Activated CD4-positive, CD25-positive, alpha-beta regulatory T cell treated with anti-CD3 and anti-CD28 coated beads, Interleukin-2, amount 50 U/mL, for 72 hours (primary cell): ENCODE data around the gene ARL17B.
"Not testable (repeated sequence)": the region's sequence is repeated elsewhere in the genome, so short reads cannot be mapped to it uniquely, and the experiment has no call there.

Experiments used
- DNase-seq: peaks from one replicate; pipeline ENCODE4 v3.0.0; 2021

ARL17B gene

DNA sequence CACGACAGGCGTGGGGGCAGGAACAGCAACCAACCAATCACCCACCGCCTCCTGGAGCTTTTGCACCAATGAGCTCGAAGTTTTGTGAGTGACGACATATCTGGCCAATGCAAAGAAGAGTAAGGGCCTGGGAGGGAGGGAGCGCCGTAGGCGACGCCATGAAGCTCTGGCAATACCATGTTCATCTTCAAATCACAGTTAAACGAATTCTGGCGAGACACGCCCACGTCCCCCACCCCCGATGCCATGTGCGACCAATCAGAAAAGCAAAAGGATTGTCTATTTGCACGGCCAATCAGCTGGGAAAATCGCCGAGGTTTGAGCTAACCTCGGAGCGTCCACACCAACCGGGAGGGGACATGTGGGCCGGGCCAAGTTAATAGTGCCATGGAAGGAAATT is at the start of gene ARL17B:
Gene ARL17B, minus strand, starts transcription at position 12 of the 400 bp plus-strand sequence. CDS start 3,369 bp downstream, outside the sequence.
- peak; percentile 79 for DNase-seq

GRCh38 chr17:46409864-46410263 is 48.3 kb upstream of the ARL17B start:
- not testable (repeated sequence) for DNase-seq

DNA sequence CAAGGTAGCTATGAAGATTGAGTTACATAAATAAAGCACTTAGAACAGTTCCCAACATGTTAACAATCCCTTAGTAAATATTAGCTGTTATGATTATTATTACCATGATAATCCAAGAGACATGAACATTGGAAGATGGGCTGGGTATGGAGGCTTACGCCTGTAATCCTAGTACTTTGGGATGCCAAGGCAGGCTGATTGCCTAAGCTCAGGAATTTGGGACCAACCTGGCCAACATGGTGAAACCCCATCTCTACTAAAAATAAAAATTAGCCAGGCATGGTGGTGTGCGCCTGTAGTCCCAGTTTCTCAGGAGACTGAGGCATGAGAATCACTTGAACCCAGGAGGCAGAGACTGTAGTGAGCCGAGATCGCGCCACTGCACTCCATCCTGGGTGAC is 45.6 kb upstream of the ARL17B start:
- DNase-seq, result not testable (repeated sequence)

DNA sequence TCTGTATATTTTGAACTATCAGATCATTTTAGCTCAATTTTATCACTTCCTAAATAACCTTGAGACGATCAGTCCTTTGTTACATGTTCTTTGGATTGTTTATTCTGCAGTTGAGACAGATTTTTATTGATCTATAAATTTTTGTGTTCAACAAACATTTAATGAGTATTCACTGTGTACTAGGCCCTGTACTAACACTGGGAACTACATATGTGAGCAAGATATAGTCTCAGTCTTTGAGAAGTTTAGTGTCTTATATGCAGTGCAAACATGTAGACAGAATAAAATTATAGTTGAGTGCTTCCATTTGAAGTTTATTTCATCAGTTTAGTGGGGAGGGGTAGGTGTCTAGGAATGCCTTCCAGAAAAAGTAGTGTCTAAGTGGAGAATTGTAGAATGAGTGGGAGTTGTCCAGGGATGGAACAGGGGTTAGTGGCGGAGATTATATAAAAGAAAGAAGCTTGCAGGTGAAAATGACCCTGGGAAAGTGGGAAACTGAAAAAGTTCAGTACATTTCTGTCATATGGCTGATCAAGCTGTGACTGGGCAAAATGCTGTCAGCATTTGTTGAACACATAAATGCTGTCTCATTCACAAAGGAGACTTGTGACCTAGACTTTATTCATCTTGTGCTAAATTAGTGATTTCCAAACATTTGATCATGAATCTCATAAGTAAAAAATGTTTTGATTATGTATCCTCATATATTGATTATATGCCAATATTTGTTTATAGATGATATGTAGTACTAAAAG is 39.6 kb upstream of the ARL17B start:
- not testable (repeated sequence) for DNase-seq

DNA sequence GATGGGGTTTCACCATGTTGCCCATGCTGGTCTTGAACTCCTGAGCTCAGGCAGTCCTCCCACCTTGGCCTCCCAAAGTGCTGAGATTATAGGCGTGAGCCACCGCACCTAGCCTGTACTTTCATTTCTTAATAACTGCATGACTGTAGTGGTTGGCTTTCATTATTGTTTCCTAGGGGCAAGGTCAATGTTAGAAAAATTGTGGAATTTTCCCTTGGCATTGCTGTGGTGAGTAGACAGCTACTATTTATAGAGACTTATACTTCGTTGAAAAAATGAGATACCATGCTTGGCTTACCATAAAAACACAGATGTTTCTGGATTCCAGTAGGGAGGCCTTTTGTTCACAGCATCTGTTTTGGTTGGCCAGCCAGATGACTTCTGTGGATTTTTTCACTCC is 39.0 kb upstream of the ARL17B start:
- DNase-seq, result not testable (repeated sequence)

DNA sequence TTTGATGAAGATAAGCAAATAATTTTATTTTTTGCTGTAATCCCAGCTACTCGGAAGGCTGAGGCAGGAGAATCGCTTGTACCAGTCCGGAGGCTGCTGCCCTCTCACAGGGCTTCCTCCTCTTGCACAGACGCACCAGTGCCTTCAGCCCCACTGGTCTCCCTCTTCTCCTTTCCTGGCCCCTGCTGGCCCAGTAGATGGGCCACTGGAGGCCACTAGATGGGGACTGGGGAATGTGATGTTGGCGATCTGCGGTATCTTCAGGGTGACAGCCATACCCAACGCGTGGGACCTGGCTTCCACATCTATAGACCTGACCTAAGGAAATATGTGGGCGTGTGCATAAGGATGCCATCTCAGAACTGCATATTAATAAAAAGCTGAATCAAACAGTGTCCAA is 38.4 kb upstream of the ARL17B start:
- not testable (repeated sequence) for DNase-seq

GRCh38 chr17:46396292-46396691 is 34.7 kb upstream of the ARL17B start:
- not testable (repeated sequence) for DNase-seq

DNA sequence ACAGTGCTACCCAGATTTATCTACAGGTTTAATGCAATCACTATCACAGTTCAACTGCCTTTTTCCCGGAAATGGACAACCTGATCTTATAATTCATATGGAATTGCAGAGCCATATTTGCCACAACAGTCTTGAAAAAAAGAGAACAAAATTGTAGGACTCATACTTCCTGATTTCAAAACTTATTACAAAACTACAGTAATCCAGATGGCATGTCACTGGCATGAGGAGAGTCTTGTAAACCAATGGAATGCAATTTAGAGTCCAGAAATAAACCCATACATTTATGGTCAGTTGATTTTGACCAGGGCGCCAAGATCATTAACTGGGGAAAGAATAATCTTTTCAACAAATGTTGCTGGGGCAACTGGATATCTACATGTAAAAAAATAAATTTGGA is 32.1 kb upstream of the ARL17B start:
- not testable (repeated sequence) for DNase-seq

- not testable (repeated sequence) for DNase-seq
Measured at GRCh38 chr17:46385491-46385890, 23.9 kb upstream of the ARL17B start.

GRCh38 chr17:46383118-46383517 is 21.6 kb upstream of the ARL17B start:
- DNase-seq, result not testable (repeated sequence)

DNA sequence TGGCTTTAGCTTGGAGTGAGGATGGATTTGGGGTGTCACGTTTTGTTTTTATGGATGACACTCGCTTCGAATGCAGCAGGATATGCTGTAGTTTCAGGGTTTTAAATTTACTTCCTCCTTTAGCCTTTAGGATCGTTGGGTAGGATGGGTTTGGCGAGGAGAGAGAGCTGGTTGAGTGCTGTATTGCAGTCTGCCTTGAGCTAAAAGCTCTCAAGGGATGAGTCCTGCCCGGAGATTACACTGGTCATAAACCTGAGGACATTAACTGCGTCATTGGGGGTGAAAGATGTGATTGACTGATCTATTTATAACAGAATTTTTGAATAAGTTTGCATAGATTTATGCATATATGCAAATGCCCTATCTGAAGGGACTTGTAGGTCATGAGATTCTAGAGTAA is 11.9 kb upstream of the ARL17B start:
- not testable (repeated sequence) for DNase-seq

DNA sequence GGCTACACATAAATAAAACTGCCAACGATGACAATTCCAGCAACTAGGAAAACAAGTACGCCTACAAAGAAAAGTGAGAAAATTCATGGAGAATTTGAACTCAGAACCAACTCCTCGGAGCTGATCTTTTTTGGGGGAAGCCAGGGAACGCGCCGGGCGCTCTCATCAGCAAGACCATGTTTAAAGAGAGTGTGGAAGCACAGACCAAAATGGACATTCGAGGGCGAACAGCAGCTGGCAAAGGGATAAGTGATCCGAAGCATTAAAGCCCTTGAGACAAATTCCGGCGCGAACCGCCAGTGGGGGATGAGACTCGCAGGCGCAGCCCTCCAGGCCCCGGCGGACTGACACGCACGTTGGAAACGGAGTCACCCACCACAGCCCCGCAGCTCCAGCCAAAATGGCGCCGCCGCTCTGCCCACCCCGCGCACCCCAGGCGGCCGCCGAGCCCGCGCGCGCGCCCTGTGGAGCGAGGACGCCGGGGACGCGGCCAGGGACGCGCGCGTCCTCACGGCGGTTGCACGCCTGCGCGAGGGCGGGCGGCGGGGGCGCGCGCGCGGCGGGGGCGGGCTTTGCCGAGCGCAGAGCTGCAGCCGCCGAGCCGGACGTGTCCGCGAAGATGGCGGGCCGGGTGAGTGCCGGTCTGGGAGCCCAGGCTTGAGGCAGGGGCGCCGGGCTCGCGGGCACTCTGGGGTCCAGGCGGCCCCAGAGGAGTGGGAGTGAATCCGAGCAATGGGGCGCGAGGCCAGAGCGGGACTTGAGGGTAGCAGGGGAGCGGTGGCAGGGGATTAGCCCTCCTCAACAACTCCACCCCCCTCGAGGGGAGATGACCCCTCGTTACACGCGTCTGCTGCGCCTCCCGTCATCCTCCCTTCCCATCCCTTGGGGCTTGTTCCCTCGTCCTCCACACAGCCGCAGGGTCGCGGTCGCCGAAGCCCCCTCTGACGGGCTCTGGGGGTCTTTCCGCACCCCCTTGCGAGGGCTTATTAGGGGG is 11.0 kb upstream of the ARL17B start:
- not testable (repeated sequence) for DNase-seq

DNA sequence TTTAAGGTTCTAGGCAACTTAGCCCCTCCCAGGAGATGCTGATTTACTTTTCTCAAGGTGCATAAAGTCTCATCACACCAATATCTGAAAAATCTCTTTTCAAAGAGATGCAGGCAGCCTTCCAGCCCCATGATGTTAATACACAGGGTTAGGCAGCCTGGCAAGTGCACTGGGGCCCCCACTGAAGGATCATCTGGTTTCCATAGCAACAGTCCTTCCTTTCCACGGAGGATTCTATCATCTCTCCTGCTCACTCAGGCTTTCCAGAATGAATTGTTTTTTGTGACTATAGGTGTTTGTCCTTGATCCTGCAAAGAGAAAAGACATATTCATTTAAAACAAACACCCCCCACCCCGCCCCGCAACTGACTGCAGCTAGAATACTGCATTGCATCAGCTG is 6.0 kb upstream of the ARL17B start:
- DNase-seq, result not testable (repeated sequence)

- DNase-seq, result not testable (repeated sequence)
Measured at GRCh38 chr17:46361145-46361735, 326 bp downstream of the ARL17B start.

DNA sequence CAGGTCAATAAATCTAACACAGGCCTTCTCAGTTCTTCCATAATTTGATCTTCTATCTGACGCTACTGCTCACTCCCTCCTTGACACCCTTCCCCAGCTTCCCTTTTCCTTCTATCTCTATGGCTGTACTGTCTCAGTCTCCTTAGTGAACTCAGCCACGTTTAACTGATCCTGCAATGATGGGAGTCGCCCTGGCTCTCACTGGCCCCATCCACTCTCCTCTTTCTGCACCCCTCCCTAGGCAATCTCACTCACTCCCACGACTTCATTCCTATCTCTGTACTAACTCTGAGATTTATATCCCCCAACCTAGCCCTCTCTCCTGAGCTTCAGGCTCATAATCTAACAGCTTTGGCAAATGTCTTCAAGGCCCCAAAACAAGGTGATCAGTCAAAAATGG is 7.7 kb downstream of the ARL17B start:
- not testable (repeated sequence) for DNase-seq

- not testable (repeated sequence) for DNase-seq
Measured at GRCh38 chr17:46349060-46349459, 12.5 kb downstream of the ARL17B start.

DNA sequence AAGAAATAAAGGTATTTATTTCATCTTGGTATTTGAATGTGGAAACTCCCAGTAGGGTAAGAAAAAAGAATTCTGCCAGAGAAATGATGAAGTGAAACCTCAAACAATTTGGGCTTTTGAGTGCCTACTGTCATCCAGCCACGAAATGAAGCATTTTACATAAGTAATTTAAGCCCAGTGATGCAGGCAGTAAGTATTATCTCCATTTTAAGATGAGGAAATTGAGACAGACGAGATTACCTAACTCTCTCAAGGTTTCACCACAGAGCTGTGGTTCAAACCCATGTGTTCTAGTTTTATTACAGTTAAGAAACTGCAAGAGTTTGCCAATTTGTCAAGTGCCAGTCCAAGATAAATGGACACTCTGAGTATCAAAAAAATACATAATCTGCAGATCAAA is 13.2 kb downstream of the ARL17B start:
- not testable (repeated sequence) for DNase-seq

- not testable (repeated sequence) for DNase-seq
Measured at GRCh38 chr17:46342131-46342530, 19.4 kb downstream of the ARL17B start.

DNA sequence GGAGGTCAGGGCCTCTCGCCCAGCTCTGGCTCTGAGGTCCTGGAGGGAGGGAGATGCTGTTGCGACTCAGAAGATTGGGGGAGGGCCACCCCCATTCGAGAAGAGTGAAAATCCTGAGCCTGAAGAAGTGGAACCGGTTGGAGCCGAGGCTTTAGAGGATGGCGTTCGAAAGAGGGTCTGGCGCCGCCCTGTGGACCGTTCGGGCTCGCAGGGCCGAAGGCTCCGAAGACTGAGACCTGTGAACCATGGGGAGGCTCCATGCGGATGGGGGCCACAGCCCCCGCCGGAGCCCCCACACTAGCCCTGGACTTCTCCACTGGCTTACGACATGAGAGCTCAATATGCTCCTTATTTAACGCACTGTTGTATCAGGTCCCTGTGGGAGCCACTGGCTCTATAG is 20.3 kb downstream of the ARL17B start:
- DNase-seq, result not testable (repeated sequence)

DNA sequence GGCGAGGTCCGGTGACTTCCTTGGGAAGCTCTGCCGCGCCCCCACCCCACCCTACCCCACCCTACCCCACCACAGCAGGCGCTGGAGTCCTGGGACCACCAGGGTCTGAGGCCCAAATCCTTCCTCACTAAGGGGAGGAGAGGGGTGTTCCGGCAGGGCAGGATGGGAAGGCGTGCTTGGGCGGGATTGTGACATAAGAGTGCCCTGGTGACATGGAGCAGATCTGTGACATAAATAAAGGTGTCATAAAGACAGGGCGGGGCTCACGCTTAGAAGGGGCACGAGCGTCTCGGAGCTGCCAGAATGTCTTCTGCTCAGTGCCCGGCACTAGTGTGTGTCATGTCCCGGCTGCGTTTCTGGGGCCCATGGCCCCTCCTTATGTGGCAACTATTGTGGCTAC is 66.7 kb downstream of the ARL17B start, which contains the start of gene LRRC37A:
Gene LRRC37A, plus strand, starts transcription at position 301 of the 400 bp plus-strand sequence. Its CDS starts 3 bp downstream, at position 304.
- not testable (repeated sequence) for DNase-seq

DNA sequence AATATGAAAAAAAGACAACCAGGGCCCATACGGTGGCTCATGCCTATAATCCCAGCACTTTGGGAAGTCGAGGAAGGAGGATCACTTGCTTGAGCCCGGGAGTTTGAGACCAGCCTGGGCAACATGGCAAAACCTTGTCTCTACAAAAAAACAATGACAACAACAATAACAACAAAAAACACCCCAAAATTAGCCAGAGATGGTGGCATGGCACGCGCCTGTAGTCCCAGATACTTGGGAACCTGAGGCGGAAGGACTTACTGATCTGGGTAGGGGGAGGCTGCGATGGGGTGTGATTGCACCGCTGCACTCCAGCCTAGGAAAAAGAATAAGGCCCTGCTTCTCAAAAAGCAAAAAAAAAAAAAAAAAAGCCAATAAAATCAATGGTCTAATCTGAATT is 69.9 kb downstream of the ARL17B start:
- DNase-seq, result not testable (repeated sequence)

- DNase-seq, result not testable (repeated sequence)
Measured at GRCh38 chr17:46290906-46291546, 70.5 kb downstream of the ARL17B start.
